Measurements from ENCODE around the gene PRR15L.
"Not testable (repeated sequence)": the region's sequence is repeated elsewhere in the genome, so short reads cannot be mapped to it uniquely, and the experiment has no call there.

PRR15L gene

GRCh38 chr17:47957591-47958490 lies at the start of gene PRR15L:
PRR15L (minus strand) TSS chr17:47957883; CDS start chr17:47953234, 4,649 bp downstream.
- no peaks in the 10 kb centered on the region for H3K36me3 Mint-ChIP-seq (ENCODE audit: low read depth)
- H3K27ac Mint-ChIP-seq = no peak within 1 kb of the TSS
- H3K4me3 Mint-ChIP-seq = no peak within 1 kb of the TSS
- H3K9me3 Mint-ChIP-seq = no peaks in the 10 kb centered on the region
- no peaks in the 10 kb centered on the region for H3K4me1 Mint-ChIP-seq (ENCODE audit: low read depth)
- no peaks in the 10 kb centered on the region for H3K27me3 Mint-ChIP-seq (ENCODE audit: low read depth)

GRCh38 chr17:48006936-48007709 lies 49.4 kb upstream of the PRR15L start:
- H3K36me3 Mint-ChIP-seq (ENCODE audit: low read depth) = no peaks in the 10 kb centered on the region
- no peak overlapping the region for H3K4me3 Mint-ChIP-seq
- peaks cover 41% of the 10 kb centered on the region for H3K27me3 Mint-ChIP-seq (ENCODE audit: low read depth)
- H3K9me3 Mint-ChIP-seq = no peaks in the 10 kb centered on the region
- H3K4me1 Mint-ChIP-seq (ENCODE audit: low read depth) = peaks cover 21% of the 10 kb centered on the region
- no peak overlapping the region for H3K27ac Mint-ChIP-seq

GRCh38 chr17:48004983-48005382 lies 47.3 kb upstream of the PRR15L start:
- peaks cover 16% of the 10 kb centered on the region for H3K4me1 Mint-ChIP-seq (ENCODE audit: low read depth)
- no peak overlapping the region for H3K27ac Mint-ChIP-seq
- H3K4me3 Mint-ChIP-seq = no peak overlapping the region
- no peaks in the 10 kb centered on the region for H3K9me3 Mint-ChIP-seq
- H3K36me3 Mint-ChIP-seq (ENCODE audit: low read depth) = no peaks in the 10 kb centered on the region
- H3K27me3 Mint-ChIP-seq (ENCODE audit: low read depth) = peaks cover 33% of the 10 kb centered on the region

GRCh38 chr17:48003417-48004151 lies 45.9 kb upstream of the PRR15L start:
- Mint-ChIP-seq H3K27me3 (ENCODE audit: low read depth) (peaks cover 25% of the 10 kb centered on the region), H3K4me3 (no peak overlapping the region), H3K36me3 (ENCODE audit: low read depth) (no peaks in the 10 kb centered on the region), H3K4me1 (ENCODE audit: low read depth) (peaks cover 16% of the 10 kb centered on the region), H3K27ac (peak overlapping the region; percentile 32), H3K9me3 (no peaks in the 10 kb centered on the region)

DNA sequence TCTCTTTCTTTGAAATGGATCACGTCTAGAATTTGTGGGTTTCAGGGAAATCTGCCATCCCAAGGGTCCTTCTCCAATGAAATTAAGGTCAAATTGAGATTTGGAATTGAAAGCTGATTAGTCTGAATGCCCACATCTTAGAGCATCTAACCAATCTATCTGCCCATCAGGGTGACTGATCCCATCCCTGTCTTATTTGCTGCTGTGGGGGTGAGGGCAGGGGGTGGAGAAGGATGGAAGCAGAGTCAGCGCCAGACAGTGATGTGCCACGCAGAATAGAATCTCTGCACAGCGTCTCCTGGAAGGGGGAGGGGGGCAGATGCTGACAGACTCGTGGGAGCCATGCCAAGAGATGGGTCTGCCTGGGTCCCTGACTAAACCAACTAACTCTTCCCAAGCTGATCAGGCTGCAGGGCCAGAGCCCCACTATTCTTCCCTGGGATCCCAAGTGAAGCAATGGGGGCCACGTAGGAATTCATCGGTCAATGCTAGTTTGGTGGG lies 45.3 kb upstream of the PRR15L start:
- Mint-ChIP-seq H3K36me3 (ENCODE audit: low read depth) (no peaks in the 10 kb centered on the region), H3K9me3 (no peaks in the 10 kb centered on the region), H3K27ac (no peak overlapping the region), H3K4me3 (no peak overlapping the region), H3K4me1 (ENCODE audit: low read depth) (peaks cover 16% of the 10 kb centered on the region), H3K27me3 (ENCODE audit: low read depth) (peaks cover 21% of the 10 kb centered on the region)

DNA sequence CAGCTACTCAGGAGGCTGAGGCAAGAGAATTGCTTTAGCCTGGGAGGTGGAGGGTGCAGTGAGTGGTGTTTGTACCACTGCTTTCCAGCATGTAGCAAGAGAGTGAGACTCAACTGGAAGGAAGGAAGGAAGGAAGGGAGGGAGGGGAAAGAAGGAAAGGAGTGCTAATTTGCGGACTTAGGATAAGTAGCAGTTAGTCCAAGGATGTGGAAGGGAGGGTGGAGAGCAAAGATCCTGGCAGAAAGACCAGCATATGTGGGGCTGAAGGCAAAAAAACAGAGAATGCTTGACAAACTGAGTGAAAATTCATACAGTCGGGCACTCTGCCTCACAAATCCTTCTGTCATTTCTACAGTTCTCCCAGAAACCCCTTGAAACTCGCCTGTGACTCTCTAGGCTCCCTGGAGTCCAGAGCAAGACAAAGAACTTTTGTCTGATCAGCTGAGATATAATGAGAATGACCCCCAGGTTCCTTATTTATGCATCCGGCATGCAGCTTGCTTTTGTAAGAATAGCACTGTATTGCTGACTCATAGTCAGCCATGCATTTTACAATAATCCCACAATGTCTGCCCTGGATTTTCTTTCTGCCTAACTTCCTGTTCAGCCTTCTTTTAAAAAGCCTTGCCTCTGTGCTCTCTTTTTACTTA lies 44.7 kb upstream of the PRR15L start:
- H3K27ac Mint-ChIP-seq = no peak overlapping the region
- H3K4me3 Mint-ChIP-seq = no peak overlapping the region
- H3K9me3 Mint-ChIP-seq = no peaks in the 10 kb centered on the region

GRCh38 chr17:48001657-48002056 lies 44.0 kb upstream of the PRR15L start:
- not testable (repeated sequence) for H3K9me3 Mint-ChIP-seq

More for the DNA sequence above, 44.7 kb upstream of the PRR15L start:
- Mint-ChIP-seq H3K4me1 (ENCODE audit: low read depth) (peaks cover 16% of the 10 kb centered on the region), H3K27me3 (ENCODE audit: low read depth) (peaks cover 21% of the 10 kb centered on the region), H3K36me3 (ENCODE audit: low read depth) (no peaks in the 10 kb centered on the region)

GRCh38 chr17:48001197-48001596 lies 43.5 kb upstream of the PRR15L start:
- Mint-ChIP-seq H3K9me3 (no peaks in the 10 kb centered on the region), H3K27ac (no peak overlapping the region), H3K4me3 (no peak overlapping the region), H3K27me3 (ENCODE audit: low read depth) (peaks cover 12% of the 10 kb centered on the region), H3K36me3 (ENCODE audit: low read depth) (no peaks in the 10 kb centered on the region), H3K4me1 (ENCODE audit: low read depth) (peaks cover 16% of the 10 kb centered on the region)

More at GRCh38 chr17:48001657-48002056, 44.0 kb upstream of the PRR15L start:
- H3K4me3 Mint-ChIP-seq; H3K36me3 Mint-ChIP-seq (ENCODE audit: low read depth); H3K27ac Mint-ChIP-seq: not testable (repeated sequence)
- Mint-ChIP-seq H3K4me1 (ENCODE audit: low read depth) (peaks cover 16% of the 10 kb centered on the region), H3K27me3 (ENCODE audit: low read depth) (peaks cover 14% of the 10 kb centered on the region)

DNA sequence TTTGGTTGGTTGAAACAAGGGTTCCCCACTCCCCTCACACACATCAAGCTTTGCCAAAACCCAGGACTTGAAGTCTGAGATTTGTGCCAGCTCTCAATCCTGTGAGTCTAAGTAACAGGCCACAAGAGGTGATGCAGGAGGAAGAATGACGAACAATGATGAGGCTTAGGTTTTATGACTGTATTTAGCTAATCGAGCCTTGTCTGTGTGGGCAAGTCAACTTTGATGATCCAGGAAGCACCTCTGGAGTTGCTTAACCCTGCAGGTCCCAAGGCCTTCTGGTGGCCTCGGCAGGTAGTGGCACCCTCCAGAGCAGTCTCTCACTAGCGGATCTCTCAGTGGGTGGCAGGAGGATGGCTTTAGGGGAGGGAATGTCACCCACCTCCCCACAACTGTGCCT lies 41.9 kb upstream of the PRR15L start:
- Mint-ChIP-seq H3K4me1 (ENCODE audit: low read depth) (peaks cover 11% of the 10 kb centered on the region), H3K36me3 (ENCODE audit: low read depth) (no peaks in the 10 kb centered on the region), H3K9me3 (no peaks in the 10 kb centered on the region), H3K27ac (no peak overlapping the region), H3K27me3 (ENCODE audit: low read depth) (peaks cover 9% of the 10 kb centered on the region), H3K4me3 (no peak overlapping the region)

- no peak overlapping the region for H3K27ac Mint-ChIP-seq
- H3K4me1 Mint-ChIP-seq (ENCODE audit: low read depth) = peaks cover 6% of the 10 kb centered on the region
- H3K9me3 Mint-ChIP-seq = no peaks in the 10 kb centered on the region
- H3K4me3 Mint-ChIP-seq = no peak overlapping the region
- no peaks in the 10 kb centered on the region for H3K36me3 Mint-ChIP-seq (ENCODE audit: low read depth)
- H3K27me3 Mint-ChIP-seq (ENCODE audit: low read depth) = peaks cover 10% of the 10 kb centered on the region
Measured at GRCh38 chr17:47998044-47998443, 40.4 kb upstream of the PRR15L start.

GRCh38 chr17:47997586-47997985 lies 39.9 kb upstream of the PRR15L start:
- H3K9me3 Mint-ChIP-seq = no peaks in the 10 kb centered on the region
- no peak overlapping the region for H3K27ac Mint-ChIP-seq
- H3K4me1 Mint-ChIP-seq (ENCODE audit: low read depth) = peaks cover 2% of the 10 kb centered on the region
- no peaks in the 10 kb centered on the region for H3K36me3 Mint-ChIP-seq (ENCODE audit: low read depth)
- H3K4me3 Mint-ChIP-seq = no peak overlapping the region
- H3K27me3 Mint-ChIP-seq (ENCODE audit: low read depth) = peaks cover 10% of the 10 kb centered on the region

DNA sequence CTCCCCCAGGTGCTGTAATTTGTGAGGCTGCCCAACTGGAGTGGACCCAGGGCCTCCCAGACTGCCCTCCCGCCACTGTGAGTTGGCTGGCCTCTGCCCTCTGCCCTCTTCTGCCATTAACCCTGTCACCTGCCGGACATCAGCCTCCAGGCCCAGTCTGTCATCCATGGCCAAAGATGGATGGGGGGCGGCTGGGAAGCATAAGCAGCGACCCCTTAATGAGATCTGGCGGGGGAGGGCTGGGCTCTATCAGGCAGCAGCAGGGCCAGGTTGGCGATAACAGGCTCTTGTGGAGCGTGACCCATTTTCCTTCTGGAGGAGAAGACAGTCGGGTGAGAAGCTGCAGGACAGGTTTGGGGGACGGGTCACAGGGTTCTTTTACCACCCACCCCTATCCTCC lies 38.5 kb upstream of the PRR15L start:
- Mint-ChIP-seq H3K9me3 (no peaks in the 10 kb centered on the region), H3K27ac (no peak overlapping the region), H3K27me3 (ENCODE audit: low read depth) (peaks cover 10% of the 10 kb centered on the region), H3K4me1 (ENCODE audit: low read depth) (no peaks in the 10 kb centered on the region), H3K36me3 (ENCODE audit: low read depth) (no peaks in the 10 kb centered on the region), H3K4me3 (no peak overlapping the region)

DNA sequence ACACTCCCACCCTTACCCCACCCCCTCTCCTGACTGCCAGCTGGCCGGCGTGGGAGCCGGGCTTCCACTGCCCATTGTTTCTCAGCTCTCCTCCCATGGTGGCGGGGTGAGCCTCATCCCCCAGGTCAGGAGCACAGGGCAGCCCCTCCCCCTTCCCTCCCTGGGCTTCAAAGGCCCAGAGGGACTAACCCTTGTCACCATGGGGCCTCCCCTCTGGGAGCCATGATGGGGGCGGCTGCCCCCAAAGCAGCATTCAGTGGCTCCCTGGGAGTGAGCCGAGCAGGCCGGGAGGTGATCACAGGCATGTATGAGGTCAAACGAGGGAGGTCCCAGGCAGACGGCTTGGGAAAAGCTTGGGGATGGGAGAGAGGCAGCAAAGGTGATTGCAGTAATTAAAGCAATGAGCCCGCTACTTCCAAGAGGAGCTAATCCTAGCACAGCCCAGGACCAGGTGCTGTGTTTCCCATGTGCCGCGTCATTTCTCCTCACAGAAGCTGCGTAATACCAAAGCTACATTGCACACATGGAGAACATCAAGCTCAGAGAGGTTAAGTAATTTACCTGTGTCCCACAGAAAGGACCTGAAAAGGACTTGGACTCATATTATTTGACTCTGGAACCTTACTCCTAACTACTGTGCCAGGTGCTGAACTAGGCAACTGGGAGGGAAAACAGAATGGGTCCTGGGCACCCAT lies 37.7 kb upstream of the PRR15L start:
- Mint-ChIP-seq H3K36me3 (ENCODE audit: low read depth) (no peaks in the 10 kb centered on the region), H3K27me3 (ENCODE audit: low read depth) (peaks cover 10% of the 10 kb centered on the region), H3K4me3 (no peak overlapping the region), H3K9me3 (no peaks in the 10 kb centered on the region), H3K4me1 (ENCODE audit: low read depth) (no peaks in the 10 kb centered on the region), H3K27ac (no peak overlapping the region)

All from T-helper 1 cell treated with Interleukin-12 subunit alpha and Interleukin-12 subunit beta and Interleukin-4 antibody, amounts not matched to agents 30 μg/mL and 1 μg/mL, for 36 hours (primary cell).